HepG2 (cell line): Measurements from ENCODE around the gene DCDC2C. TPM values are rescaled to one million over a fixed set of nuclear protein-coding genes. Genes with fewer than 3 reads are reported as not detected.

Source experiments
- ATAC-seq: fragments of 200-7000 bp; cut with Tn5 transposase; 3 replicates; pipeline ENCODE4 v1.9.1; 2020; ENCODE audit warnings: mild to moderate bottlenecking, moderate library complexity
- BruUV-seq: library from RNA; stranded (reverse); fragments of 400-500 nt; replicated peaks from 2 replicates; lab custom pipeline; 2021; lab: Mats Ljungman, UMichigan
- CTCF ChIA-PET: fragments of 300-600 bp; formaldehyde crosslinking; extraction: SDS; loops from one replicate; lab custom pipeline; 2021; ENCODE audit warnings: low total read pairs, inconsistent platforms, low intra/inter-chr PET ratio; lab: Yijun Ruan, JAX
- POLR2A ChIA-PET: fragments of 350-600 bp; sonication (Branson Sonifier 250); formaldehyde crosslinking; loops from one replicate; lab custom pipeline; 2020; ENCODE audit warnings: antibody characterized with exemption, inconsistent platforms; lab: Yijun Ruan, JAX
- DNase-seq: peaks from one replicate; pipeline ENCODE4 v3.0.0-alpha.2; 2015; ENCODE audit warnings: low spot score
- FAIRE-seq: peaks from 3 replicates; lab custom pipeline; 2011; peaks lifted over from hg19 to GRCh38; lab: Jason Lieb, UNC
- H2AFZ ChIP-seq: one replicate; pipeline ENCODE4 v1.6.1; 2011; ENCODE audit warnings: low read length, inconsistent platforms
- H3K27ac ChIP-seq: fragments of 300-600 bp; 3 replicates; pipeline ENCODE4 v1.8.0; 2011; ENCODE audit warnings: mixed run types, mild to moderate bottlenecking, mixed read lengths, low read length, inconsistent platforms; ENCODE audit not compliant: insufficient read depth; ENCODE audit errors: extremely low read length
- H3K27me3 ChIP-seq, 2 experiments: fragments of 200-600 bp in 1 of 2; 2 replicates in 1 of 2; 3 replicates in 1 of 2; pipeline versions ENCODE4 v1.6.0 to v1.8.0; 2011; ENCODE audit warnings: low read length in 2 of 2, mild to moderate bottlenecking in 2 of 2, moderate library complexity in 2 of 2, inconsistent platforms in 1 of 2; ENCODE audit not compliant: insufficient read depth in 2 of 2, control insufficient read depth in 1 of 2
- H3K36me3 ChIP-seq, 2 experiments: fragments of 200-600 bp in 1 of 2; replicated peaks in 1 of 2; 2 replicates in 1 of 2; 3 replicates in 1 of 2; pipeline versions ENCODE4 v1.5.1 to v1.8.0; 2011; ENCODE audit warnings: low read length in 2 of 2, inconsistent platforms in 1 of 2; ENCODE audit not compliant: insufficient read depth in 2 of 2, control insufficient read depth in 1 of 2
- H3K4me1 ChIP-seq: 2 replicates; pipeline ENCODE4 v1.5.1; 2012; ENCODE audit warnings: low read length, inconsistent platforms; ENCODE audit not compliant: insufficient read depth
- H3K4me2 ChIP-seq: 2 replicates; pipeline ENCODE4 v1.6.0; 2011; ENCODE audit warnings: low read depth, low read length, inconsistent platforms
- H3K4me3 ChIP-seq, 3 experiments: fragments of 200-600 bp in 1 of 3; sonication (generic), shearing (Covaris generic) in 1 of 3; replicated peaks in 1 of 3; 2 replicates each; pipeline ENCODE4 v1.5.1; 2011 to 2016; ENCODE audit warnings: low read length in 3 of 3, inconsistent platforms in 2 of 3, low read depth in 2 of 3, mild to moderate bottlenecking in 2 of 3, control low read depth in 1 of 3, mixed read lengths in 1 of 3; ENCODE audit not compliant: insufficient read depth in 1 of 3
- H3K79me2 ChIP-seq: one replicate; pipeline ENCODE4 v1.6.1; 2011; ENCODE audit warnings: low read length, inconsistent platforms; ENCODE audit not compliant: insufficient read depth
- H3K9ac ChIP-seq: 2 replicates; pipeline ENCODE4 v1.6.0; 2011; ENCODE audit warnings: mild to moderate bottlenecking, low read depth, low read length, inconsistent platforms; ENCODE audit not compliant: insufficient read depth
- H3K9me3 ChIP-seq: 2 replicates; pipeline ENCODE4 v1.5.1; 2012; ENCODE audit warnings: mild to moderate bottlenecking, low read length
- H4K20me1 ChIP-seq: 2 replicates; pipeline ENCODE4 v1.6.0; 2011; ENCODE audit warnings: inconsistent platforms, mild to moderate bottlenecking, low read length, moderate library complexity; ENCODE audit not compliant: insufficient read depth
- HNF4G ChIP-seq, 2 experiments: sonication (generic) in 1 of 2; formaldehyde crosslinking in 1 of 2; IDR thresholded peaks; 2 replicates each; pipeline versions ENCODE4 v1.4.0 to v1.6.1; 2011 to 2020; ENCODE audit warnings: borderline replicate concordance in 2 of 2, low read depth in 2 of 2, mild to moderate bottlenecking in 2 of 2, low read length in 1 of 2, missing genetic modification reagents in 1 of 2, moderate library complexity in 1 of 2
- MEF2D ChIP-seq: sonication (generic); formaldehyde crosslinking; IDR thresholded peaks from 2 replicates; pipeline ENCODE4 v1.5.1; 2020; ENCODE audit warnings: mild to moderate bottlenecking, missing genetic modification reagents
- SAFB2 ChIP-seq: sonication (generic); formaldehyde crosslinking; IDR thresholded peaks from 2 replicates; pipeline ENCODE4 v1.5.1; 2020; ENCODE audit warnings: missing genetic modification reagents, low read depth, mild to moderate bottlenecking, borderline replicate concordance
- TFAP4 ChIP-seq: sonication (generic); IDR thresholded peaks from 2 replicates; pipeline ENCODE4 v1.6.1; 2016; ENCODE audit warnings: low read depth, borderline replicate concordance
- XRCC5 ChIP-seq: fragments of 200-400 bp; formaldehyde crosslinking; optimal IDR thresholded peaks from 2 replicates; pipeline ENCODE3; 2017; ENCODE audit warnings: mild to moderate bottlenecking, low read length
- ZNF260 ChIP-seq: sonication (generic); formaldehyde crosslinking; IDR thresholded peaks from 2 replicates; pipeline ENCODE4 v1.4.0; 2020; ENCODE audit warnings: missing genetic modification reagents, low read depth, mild to moderate bottlenecking, borderline replicate concordance
- ZNF329 ChIP-seq: sonication (generic); formaldehyde crosslinking; IDR thresholded peaks from 2 replicates; pipeline ENCODE4 v1.9.0; 2021; ENCODE audit warnings: low read depth, mild to moderate bottlenecking, missing genetic modification reagents
- ZNF552 ChIP-seq: sonication (generic); formaldehyde crosslinking; IDR thresholded peaks from 2 replicates; pipeline ENCODE4 v1.9.0; 2022; ENCODE audit warnings: missing genetic modification reagents, mild to moderate bottlenecking, borderline replicate concordance
- ZNF749 ChIP-seq: sonication (generic); formaldehyde crosslinking; IDR thresholded peaks from 2 replicates; pipeline ENCODE4 v1.8.0; 2022; ENCODE audit warnings: mild to moderate bottlenecking, missing genetic modification reagents, moderate library complexity, borderline replicate concordance
- ZNF891 ChIP-seq: sonication (generic); formaldehyde crosslinking; IDR thresholded peaks from 2 replicates; pipeline ENCODE4 v1.5.0; 2020; ENCODE audit warnings: mild to moderate bottlenecking, missing genetic modification reagents
- WGBS: methylation state at CpG from one replicate; pipeline ENCODE4 v1.1.6; 2017; ENCODE audit warnings: low lambda C conversion rate; 5-methylcytosine and 5-hydroxymethylcytosine counted together
- in situ Hi-C: cut with HindIII; loops from 2 replicates; pipeline ENCODE4 v1.10.0; 2017; ENCODE audit warnings: low pct_unique_long_range_greater_than_20kb; ENCODE audit not compliant: extremely low pct_ligation_motif_present
- intact Hi-C: fragments of 100-400 bp; cut with micrococcal nuclease; formaldehyde crosslinking; loops from one replicate; pipeline ENCODE4 v1.10.0; 2022; ENCODE audit not compliant: unreplicated experiment
- polyA plus RNA-seq, 8 experiments: library from polyadenylated mRNA; depleted of rRNA in 3 of 8; stranded (reverse) in 7 of 8; unstranded in 1 of 8; fragments of >200 nt; fragmentation: Illumina TruSeq in 4 of 8; extraction: Trizol in 4 of 8; gene quantifications; 2 replicates each; pipeline versions ENCODE4 v1.2.1 to v1.2.3, GENCODE V29; 2011 to 2016; ENCODE audit warnings: low read depth in 4 of 8, missing spikeins in 1 of 8, mixed read lengths in 1 of 8; ENCODE audit not compliant: insufficient read depth in 1 of 8
- total RNA-seq, 5 experiments: library from RNA; depleted of rRNA; stranded (reverse); fragments of >200 nt; fragmentation: Illumina TruSeq; extraction: Trizol; gene quantifications; 2 replicates each; pipeline ENCODE4 v1.2.3, GENCODE V29; 2016; ENCODE audit warnings: low read depth in 1 of 5
- TF ChIP-seq, protein P1 (sequence below): sonication (generic); formaldehyde crosslinking; IDR thresholded peaks from 2 replicates; pipeline ENCODE4 v1.4.0; 2020; ENCODE audit warnings: mild to moderate bottlenecking, low read depth, missing genetic modification reagents
- TF ChIP-seq, protein P2 (sequence below): sonication (generic); formaldehyde crosslinking; IDR thresholded peaks from 2 replicates; pipeline ENCODE4 v1.4.0; 2020; ENCODE audit warnings: missing genetic modification reagents, borderline replicate concordance
- TF ChIP-seq, protein P3 (sequence below): sonication (generic); formaldehyde crosslinking; IDR thresholded peaks from 2 replicates; pipeline ENCODE4 v1.8.1; 2022; ENCODE audit warnings: mild to moderate bottlenecking, missing genetic modification reagents
- TF ChIP-seq, protein P4 (sequence below): sonication (generic); formaldehyde crosslinking; IDR thresholded peaks from 2 replicates; pipeline ENCODE4 v1.5.0; 2020; ENCODE audit warnings: missing genetic modification reagents, mild to moderate bottlenecking, borderline replicate concordance
- TF ChIP-seq, protein P5 (sequence below): IDR thresholded peaks from 2 replicates; pipeline ENCODE4 v1.6.1; 2016

The DCDC2C gene
- total and polyA plus RNA-seq, 2 of the 13 experiments (the other 11 are each of a cell fraction or from before 2014, with no cell fraction given): not detected

- 46% methylated on average over 5 of the region's 11 CpGs for WGBS
- in situ Hi-C loops (no loop called here), intact Hi-C loops (no loop called here)
- Histone ChIP-seq H3K36me3 (no peaks in the 10 kb centered on the region), H3K4me1 (no peaks in the 10 kb centered on the region), H2AFZ (no peak overlapping the region), H4K20me1 (no peaks in the 10 kb centered on the region), H3K27me3 (peaks cover 3 to 67% of the 10 kb centered on the region in 2 experiments), H3K9ac (no peak overlapping the region), H3K4me3 (no peak overlapping the region), H3K79me2 (no peaks in the 10 kb centered on the region), H3K9me3 (no peaks in the 10 kb centered on the region), H3K4me2 (no peak overlapping the region), H3K27ac (no peak overlapping the region)
- POLR2A ChIA-PET: no interaction called here
- FAIRE-seq (no peak), ATAC-seq (no peak), DNase-seq (no peak)
- BruUV-seq: no TSS peak
- TF ChIP-seq, protein P1, sequence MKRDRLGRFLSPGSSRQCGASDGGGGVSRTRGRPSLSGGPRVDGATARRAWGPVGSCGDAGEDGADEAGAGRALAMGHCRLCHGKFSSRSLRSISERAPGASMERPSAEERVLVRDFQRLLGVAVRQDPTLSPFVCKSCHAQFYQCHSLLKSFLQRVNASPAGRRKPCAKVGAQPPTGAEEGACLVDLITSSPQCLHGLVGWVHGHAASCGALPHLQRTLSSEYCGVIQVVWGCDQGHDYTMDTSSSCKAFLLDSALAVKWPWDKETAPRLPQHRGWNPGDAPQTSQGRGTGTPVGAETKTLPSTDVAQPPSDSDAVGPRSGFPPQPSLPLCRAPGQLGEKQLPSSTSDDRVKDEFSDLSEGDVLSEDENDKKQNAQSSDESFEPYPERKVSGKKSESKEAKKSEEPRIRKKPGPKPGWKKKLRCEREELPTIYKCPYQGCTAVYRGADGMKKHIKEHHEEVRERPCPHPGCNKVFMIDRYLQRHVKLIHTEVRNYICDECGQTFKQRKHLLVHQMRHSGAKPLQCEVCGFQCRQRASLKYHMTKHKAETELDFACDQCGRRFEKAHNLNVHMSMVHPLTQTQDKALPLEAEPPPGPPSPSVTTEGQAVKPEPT (CRISPR knock-in tag): no peak
- TF ChIP-seq, protein P2, sequence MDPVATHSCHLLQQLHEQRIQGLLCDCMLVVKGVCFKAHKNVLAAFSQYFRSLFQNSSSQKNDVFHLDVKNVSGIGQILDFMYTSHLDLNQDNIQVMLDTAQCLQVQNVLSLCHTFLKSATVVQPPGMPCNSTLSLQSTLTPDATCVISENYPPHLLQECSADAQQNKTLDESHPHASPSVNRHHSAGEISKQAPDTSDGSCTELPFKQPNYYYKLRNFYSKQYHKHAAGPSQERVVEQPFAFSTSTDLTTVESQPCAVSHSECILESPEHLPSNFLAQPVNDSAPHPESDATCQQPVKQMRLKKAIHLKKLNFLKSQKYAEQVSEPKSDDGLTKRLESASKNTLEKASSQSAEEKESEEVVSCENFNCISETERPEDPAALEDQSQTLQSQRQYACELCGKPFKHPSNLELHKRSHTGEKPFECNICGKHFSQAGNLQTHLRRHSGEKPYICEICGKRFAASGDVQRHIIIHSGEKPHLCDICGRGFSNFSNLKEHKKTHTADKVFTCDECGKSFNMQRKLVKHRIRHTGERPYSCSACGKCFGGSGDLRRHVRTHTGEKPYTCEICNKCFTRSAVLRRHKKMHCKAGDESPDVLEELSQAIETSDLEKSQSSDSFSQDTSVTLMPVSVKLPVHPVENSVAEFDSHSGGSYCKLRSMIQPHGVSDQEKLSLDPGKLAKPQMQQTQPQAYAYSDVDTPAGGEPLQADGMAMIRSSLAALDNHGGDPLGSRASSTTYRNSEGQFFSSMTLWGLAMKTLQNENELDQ (CRISPR knock-in tag): no peak
- TF ChIP-seq ZNF891 (CRISPR knock-in tag) (no peak), ZNF260 (CRISPR knock-in tag) (no peak), ZNF749 (no peak), MEF2D (CRISPR knock-in tag) (no peak), XRCC5 (no peak), HNF4G (IDR thresholded peaks at IDR 0.05; ENCODE audit: borderline replicate concordance, low read depth, low read length) (no peak), HNF4G (CRISPR knock-in tag; IDR thresholded peaks at IDR 0.05; ENCODE audit: borderline replicate concordance, low read depth) (no peak), TFAP4 (no peak), ZNF552 (no peak), SAFB2 (CRISPR knock-in tag) (no peak), ZNF329 (no peak)
- TF ChIP-seq, protein P3, sequence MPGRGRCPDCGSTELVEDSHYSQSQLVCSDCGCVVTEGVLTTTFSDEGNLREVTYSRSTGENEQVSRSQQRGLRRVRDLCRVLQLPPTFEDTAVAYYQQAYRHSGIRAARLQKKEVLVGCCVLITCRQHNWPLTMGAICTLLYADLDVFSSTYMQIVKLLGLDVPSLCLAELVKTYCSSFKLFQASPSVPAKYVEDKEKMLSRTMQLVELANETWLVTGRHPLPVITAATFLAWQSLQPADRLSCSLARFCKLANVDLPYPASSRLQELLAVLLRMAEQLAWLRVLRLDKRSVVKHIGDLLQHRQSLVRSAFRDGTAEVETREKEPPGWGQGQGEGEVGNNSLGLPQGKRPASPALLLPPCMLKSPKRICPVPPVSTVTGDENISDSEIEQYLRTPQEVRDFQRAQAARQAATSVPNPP (CRISPR knock-in tag): no peak
- TF ChIP-seq, protein P4, sequence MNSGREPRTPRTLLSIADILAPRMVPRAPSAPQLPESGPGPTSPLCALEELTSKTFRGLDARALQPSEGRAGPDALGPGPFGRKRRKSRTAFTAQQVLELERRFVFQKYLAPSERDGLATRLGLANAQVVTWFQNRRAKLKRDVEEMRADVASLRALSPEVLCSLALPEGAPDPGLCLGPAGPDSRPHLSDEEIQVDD: no peak
- TF ChIP-seq, protein P5, sequence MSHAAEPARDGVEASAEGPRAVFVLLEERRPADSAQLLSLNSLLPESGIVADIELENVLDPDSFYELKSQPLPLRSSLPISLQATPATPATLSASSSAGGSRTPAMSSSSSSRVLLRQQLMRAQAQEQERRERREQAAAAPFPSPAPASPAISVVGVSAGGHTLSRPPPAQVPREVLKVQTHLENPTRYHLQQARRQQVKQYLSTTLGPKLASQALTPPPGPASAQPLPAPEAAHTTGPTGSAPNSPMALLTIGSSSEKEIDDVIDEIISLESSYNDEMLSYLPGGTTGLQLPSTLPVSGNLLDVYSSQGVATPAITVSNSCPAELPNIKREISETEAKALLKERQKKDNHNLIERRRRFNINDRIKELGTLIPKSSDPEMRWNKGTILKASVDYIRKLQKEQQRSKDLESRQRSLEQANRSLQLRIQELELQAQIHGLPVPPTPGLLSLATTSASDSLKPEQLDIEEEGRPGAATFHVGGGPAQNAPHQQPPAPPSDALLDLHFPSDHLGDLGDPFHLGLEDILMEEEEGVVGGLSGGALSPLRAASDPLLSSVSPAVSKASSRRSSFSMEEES: no peak
- CTCF ChIA-PET: no interaction called here
Measured at GRCh38 chr2:3777966-3778365, 74.6 kb downstream of the DCDC2C start.
